GM20431 (cell line): ENCODE data around the gene SOCS6.
"Not testable (repeated sequence)": the region's sequence is repeated elsewhere in the genome, so short reads cannot be mapped to it uniquely, and the experiment has no call there.

Experiments used
- in situ Hi-C: fragments of 300-500 bp; cut with MseI, MboI; formaldehyde crosslinking; loops from one replicate; pipeline ENCODE4 v1.15.0; 2020; ENCODE audit warnings: low sequenced_read_pairs; ENCODE audit not compliant: unreplicated experiment

SOCS6 gene

DNA sequence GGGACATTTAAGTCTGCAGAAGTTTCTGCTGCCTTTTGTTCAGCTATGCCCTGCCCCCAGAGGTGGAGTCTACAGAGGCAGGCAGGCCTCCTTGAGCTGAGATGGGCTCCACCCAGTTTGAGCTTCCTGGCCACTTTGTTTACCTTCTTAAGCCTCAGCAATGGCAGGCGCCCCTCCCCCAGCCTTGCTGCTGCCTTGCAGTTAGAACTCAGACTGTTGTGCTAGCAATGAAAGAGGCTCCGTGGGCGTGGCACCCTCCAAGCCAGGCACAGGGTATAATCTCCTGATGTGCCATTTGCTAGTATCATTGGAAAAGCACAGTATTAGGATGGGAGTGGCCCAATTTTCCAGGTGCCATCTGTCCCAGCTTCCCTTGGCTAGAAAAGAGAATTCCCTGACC, 59.6 kb downstream of the SOCS6 start:
- in situ Hi-C loops, result not testable (repeated sequence)

DNA sequence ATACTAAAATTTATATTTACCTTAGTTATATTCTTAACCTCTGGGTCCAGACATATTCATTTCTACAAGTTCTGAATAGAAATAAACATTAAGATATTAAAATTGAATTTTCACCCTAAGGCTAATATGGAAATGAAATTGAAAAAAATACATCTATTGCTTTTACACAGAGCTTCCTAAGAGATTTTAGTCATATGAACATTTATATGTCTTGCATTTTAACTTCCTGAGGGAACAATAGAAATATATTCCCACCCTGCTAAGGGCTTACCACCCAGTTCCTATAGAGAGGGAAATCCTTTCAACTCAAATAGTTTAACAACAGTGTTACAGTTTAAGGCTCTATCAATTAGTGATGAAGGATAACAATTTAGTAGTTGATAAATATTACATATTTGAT, 60.5 kb downstream of the SOCS6 start:
- in situ Hi-C loops, result no loop called here

DNA sequence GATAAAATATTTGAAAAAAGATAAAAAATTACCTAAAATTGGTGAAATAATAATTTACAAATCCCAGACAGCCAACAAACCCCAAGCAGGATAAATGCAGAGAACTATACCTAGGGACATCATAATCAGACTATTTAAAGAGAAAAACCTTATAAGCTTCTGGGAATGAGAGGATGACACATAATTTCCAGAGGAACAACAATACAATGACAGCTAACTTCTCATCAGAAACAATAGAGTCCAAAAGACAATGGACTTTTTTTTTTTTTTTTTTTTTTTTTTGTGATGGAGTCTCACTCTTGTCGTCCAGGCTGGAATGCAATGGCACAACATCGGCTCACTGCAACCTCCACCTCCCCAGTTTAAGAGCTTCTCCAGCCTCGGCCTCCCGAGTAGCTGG, 65.2 kb downstream of the SOCS6 start:
- in situ Hi-C loops, result no loop called here

DNA sequence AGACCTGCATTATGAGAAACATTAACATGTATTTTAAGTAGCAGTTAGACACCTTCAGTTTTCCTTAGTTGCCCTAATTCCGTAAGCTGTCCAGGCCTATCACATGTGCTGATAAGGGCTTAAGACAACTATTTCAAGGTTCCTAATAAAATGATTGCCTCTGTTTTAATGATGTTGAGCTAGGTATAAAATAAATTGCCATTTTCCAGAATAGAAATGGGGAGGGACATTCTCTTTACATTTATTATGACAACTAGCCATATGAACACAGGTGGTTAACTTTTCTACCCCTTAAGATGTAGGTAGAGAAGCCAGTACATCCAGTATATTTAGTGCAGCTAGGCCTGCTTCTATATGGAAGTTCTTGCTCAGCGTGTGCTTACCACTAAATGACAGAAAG, 65.9 kb downstream of the SOCS6 start:
- in situ Hi-C loops, result no loop called here

DNA sequence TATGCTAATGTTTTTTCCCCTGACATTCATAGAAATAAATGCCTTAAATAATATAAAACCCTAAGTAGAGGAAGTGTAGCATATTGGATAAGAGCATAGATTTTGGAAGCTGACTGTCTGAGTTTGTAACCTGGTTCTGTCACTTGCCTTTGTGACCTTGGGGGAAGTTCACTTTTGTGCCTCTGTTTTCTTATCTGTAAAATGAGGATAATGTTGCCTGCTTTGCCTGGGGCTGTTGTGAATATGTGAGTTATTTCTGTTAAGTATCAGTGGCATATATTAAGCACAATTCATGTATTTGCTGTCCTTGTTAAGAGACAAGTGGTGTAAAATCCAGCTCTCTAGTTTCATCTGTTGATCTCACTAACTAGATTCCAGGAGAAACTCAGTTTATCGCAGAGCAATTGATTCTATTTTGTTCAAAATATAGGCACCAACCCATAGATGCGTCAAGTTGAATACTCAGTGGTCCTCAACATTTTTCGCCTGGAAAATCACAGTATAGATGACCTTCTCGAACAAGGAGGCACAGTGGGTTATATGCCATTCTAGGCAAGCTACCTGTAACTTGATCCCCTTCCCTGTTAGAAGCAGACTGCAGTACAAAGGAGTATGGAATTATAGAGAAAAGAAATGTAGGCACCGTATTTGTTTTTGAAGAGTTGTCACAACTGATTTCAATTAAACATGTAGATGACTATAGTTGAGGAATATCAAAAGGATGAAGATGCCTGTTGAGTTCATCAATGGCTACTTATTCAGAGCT, 67.0 kb downstream of the SOCS6 start:
- in situ Hi-C loops, result no loop called here

DNA sequence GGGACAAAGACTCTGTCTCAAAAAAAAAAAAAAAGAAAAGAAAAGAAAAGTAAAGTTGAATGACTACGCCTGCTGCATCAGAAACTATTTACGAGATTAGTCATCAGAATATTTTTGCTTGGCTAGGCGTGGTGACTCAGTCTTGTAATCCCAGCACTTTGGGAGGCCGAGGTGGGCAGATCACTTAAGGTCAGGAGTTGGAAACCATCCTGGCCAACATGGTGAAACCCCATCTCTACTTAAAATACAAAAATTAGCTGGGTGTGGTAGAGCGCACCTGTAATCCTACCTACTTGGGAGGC, 69.2 kb downstream of the SOCS6 start:
- in situ Hi-C loops, result not testable (repeated sequence)

DNA sequence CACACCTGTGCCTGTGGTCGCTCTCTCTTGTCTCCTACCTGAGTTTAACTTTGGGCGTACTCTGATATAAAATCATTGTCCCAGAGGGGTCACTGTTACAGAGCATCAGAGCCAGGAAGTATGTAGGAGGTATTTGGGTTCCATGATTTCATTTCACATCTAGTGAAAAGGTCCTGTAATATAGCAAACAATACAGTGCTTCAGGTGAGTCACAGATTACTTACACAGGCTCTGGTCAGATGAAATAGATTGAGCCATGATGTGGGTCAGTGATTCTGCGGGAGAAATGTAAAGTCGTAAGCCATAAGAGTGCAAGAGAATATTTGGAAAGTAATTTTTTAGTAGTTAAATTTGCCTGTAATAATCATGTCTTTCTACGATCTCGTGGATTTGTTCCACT, 70.2 kb downstream of the SOCS6 start:
- in situ Hi-C loops, result no loop called here

DNA sequence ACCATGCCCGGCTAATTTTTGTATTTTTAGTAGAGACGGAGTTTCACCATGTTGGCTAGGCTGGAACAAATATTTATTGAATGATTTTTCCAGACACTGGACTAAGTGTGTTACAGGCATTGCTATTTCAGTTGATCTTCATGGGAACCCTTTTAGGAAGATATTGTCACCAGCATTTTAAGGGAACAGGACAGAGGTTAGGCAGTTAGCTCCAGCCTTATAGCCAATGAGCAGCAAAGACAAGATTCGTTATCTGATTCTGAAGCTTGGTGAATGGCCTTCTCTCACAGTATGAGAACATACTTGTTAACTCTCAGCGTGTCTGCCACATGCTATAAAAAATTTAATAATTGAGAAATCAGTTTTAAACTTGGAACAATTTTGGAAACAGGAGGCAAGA, 73.4 kb downstream of the SOCS6 start:
- in situ Hi-C loops, result no loop called here

DNA sequence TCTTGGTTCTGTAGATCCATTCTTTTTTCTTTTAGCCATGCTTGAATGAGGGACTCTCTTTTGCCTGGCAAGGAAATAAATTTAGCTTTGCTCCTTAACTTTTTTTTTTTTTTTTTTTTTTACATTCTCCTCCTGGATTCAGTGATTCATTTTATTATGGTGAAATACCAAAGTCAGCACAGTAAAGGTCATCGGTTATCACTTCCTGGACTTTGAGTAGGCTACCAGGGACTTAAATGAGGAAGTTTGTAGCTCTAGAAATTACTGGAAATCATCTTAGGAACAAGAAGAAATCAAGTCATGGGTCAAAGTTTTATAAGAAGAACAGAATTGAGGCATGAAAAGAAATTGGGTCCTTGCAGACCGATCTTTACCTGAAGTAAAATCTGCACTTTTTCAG, 75.0 kb downstream of the SOCS6 start:
- in situ Hi-C loops, result no loop called here

DNA sequence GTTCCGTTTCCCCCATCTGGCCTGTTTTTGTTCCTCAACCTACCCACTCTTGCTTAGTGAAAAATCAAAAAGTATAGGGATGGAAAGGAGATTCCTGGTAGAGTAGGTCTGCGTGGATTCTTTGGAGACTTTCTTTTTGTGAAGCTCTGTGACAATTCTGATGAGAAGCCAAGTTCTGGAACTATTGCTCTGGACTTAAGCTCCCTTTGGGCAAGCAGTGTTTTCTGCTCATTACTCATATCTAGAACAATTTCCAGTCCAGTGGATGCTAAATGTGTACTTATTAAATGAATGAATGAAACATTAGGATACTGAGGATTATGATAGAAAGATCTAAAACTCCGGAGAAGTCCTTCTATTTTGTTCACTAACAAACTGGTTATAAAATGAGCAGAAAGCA, 76.5 kb downstream of the SOCS6 start:
- in situ Hi-C loops, result no loop called here

DNA sequence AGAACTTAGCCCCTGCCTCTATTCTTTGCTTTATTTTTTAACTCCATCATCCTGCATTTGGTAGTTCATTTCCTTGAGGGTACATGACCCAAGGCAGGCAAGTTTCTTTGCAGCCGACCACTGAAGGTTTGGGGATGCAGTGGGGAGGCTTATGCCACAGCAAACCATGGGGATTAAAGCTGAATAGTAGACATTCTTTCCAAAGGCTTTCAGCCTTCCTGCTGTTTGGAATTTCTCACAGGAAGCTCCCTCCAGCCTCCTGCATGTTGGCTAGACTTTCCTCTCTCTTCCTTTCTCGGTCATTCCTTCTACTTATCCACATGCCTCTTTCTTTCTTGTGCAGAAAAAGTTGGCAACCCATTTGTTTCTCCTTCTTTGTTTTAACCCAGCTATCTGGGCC, 77.3 kb downstream of the SOCS6 start:
- in situ Hi-C loops, result no loop called here

DNA sequence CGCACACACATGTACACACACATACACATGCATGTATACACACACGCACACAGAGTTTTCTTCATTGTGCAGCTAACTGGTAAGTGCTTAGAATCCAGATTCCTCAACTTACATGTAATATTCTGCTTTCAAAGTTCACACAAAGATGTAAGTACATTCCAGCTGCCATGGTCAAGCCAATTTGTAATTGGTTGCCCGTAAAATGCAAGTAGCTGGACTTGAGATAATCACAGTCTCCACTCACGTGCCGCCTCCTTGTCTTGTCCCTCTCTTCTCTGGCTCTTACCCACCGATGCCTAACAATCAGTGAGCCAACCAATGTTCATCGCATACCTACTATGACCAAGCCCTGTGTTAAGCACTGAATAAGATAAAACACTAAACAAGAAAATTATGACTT, 77.8 kb downstream of the SOCS6 start:
- in situ Hi-C loops, result no loop called here

DNA sequence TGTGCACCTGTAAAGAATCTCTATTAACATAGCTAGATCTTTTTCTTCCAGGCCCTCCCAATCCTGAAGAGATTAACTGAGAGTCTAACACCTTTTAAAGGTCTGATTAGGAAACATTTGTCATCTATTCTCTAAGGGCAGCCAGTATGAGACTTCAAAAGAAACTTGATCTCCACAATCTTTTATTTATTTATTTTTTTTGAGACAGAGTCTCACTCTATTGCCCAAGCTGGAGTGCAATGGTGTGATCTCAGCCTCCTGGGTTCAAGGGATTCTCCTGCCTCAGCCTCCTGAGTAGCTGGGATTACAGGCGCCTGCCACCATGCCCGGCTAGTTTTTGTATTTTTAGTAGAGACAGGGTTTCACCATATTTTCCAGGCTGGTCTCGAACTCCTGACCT, 78.5 kb downstream of the SOCS6 start:
- in situ Hi-C loops, result not testable (repeated sequence)

DNA sequence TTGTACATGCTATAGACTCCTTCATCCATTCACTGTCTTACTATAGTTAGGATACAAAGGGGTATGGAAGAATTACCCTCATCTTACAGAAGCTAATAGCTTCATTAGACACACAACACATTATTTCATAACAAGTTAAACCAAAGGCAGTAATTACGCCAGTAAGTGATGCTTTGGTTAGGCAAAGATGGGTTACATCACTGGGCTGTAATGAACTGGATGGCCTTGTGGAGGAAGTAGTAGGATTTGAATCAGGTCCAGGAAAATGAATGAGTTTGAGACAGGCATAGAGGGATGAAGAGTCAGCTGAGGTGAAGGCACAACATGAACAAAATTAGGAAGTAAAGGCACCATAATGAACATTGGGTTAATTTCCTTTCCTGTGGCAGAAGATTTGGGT, 80.1 kb downstream of the SOCS6 start:
- in situ Hi-C loops, result no loop called here

DNA sequence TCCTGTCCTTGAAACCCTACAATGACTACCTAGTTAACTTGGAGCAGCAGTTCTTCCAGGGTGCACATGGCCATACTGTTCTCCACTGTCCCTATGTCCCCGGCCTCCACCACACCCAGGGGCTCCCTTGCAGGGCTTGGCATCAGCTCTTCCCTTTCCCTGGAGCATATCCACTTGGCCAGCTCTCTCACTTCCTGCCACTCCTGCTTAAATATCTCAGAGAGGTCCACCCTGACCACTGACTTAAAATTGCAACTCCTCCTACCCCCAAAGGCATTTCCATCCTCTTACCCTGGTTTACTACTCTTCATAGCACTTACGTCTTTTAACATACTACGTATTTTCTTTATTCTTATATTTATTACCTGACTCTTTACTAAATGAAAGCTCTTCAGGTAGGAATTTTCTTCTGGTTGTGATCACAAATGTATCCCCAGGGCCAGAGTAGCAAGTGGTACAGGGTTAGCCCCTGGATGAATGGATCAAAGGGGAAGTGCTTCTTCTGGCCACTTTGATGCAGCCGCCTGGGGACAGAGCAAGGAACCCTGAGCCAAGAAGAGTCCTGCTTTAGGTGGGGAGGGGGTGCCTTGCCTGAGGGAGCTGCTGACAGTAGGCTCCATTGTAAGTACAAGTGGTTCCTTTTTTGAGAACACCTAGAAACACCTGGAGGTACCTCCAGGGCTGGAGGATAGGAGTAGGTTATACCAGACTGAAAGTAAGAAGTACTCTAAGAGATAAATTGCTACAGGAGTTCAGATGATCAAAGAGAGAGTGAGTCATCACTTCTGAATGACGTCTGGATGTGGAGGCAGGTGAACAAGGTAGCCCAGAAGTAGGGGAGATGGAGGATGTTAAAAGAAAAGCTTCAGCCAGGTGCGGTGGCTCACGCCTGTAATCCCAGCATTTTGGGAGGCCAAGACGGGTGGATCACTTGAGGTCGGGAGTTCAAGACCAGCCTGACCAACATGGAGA, 82.2 kb downstream of the SOCS6 start:
- in situ Hi-C loops, result no loop called here

DNA sequence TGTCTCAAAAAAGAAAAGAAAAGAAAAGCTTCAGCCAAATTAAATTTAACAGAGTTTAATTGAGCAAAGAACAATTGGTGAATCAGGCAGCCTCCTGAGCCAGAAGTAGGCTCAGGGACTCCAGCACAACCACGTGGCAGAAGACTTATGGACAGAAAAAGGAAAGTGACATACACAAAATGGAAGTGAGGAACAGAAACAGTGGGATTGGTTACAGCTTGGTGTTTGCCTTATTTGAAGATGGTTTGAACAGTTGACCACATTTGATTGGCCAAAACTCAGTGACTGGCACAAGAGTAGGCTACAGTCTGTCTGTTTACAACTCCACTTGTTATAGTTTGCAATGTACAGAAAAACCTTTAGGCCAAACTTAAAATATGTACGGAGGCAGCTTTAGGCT, 83.1 kb downstream of the SOCS6 start:
- in situ Hi-C loops, result no loop called here

DNA sequence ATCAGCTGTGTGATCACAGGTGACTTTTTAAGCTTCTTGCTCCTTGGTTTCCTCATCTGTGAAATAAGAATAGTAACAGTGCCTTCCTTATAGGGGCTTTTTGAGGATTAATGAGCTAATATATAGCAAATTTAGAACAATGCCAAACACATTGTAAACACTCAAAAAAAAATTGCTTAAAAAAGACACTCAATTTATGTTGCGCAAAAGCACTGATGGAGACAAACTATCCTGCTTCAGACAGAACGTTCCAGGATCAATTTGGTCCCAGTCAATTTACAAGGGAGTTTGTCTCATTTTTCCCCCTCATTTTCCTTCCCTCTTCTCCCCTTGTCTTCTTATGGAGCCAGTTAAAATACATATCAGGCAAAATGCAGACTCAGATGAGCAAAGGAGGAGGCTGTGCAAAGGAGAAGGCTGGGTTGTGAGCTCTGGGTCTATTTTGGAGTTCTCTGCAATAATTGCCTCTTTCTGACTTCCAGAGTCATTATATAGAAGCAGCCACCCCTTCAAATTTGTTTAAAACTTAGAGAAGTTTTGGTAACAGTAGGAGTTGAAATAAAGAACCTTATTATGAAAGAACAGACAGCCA, 83.7 kb downstream of the SOCS6 start:
- in situ Hi-C loops, result no loop called here

DNA sequence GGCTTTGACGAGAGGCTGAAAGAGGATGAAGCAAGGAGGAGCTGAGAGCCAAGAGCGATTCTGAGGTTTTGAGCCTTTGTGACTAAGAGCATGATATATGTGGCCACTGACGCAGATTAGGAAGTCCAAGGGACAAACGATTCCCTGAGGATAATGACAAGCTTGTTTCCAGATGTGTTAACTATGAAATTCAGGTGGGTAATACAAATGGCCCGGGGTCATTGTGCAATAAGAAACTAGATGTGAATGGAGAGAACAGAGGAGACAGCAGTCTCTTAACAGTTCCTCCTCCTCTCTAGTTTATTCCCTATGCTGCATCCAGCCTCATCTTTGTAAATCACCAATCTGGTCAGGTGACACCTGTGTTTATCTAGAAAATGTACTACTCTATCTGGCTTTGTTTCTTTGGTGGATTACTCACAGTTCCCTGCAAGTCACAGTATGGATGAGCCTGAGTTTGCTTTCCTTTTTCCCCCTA, 84.2 kb downstream of the SOCS6 start:
- in situ Hi-C loops, result no loop called here

DNA sequence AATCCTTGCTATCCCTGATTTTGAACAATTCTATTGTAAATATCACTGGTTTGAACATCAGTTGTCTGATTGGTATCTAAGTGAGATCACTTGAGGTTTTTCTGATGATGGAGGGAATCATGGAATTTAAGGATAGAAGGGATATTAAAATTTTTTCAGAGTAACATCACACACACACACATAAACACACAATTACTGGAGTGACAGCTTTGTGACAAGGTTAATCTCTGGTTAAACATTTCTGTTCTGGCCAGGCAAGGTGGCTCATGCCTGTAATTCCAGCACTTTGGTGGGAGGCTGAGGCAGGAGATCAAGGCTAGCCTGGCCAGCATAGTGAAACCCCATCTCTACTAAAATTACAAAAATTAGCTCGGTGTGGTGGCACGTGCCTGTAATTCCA, 85.3 kb downstream of the SOCS6 start:
- in situ Hi-C loops, result no loop called here

DNA sequence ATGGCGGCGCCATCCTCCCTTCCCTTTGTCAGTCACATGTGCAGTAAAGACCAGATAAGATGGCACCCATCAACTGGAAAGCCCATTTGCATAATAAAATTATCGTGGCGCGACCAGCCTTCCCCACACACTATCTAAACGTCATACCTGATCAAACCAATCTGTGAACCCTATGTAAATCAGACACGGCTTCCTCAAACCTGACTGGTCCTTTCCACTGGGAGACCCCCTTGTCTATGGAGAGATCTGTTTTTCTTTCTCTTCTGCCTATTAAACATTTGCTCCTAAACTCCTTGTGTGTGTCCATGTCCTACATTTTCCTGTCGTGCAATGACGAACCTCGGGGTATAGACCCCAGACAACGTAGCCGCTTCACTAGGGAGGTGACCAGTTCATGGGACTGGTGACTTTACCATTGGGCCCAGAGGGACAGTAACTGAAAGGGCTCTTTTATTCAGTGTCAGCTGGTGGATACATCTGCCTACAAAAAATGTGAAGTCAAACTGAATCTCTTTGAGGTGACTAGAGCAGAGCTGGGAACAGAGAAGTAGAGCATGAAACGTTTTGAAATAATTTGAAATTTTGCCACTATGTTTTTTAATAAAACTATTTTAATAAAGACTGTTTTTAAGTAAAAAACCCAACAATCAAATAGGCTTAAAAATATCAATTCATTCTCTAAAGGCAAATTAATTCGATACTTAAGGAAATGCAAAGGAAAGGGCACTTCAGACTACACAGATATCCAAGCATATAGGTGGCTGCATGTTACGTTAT, 87.5 kb downstream of the SOCS6 start:
- in situ Hi-C loops, result no loop called here
